ENCODE measurements around the gene UNC5C. TPM values are rescaled to one million over a fixed set of nuclear protein-coding genes. Genes with fewer than 3 reads are reported as not detected.

Gene UNC5C
- total and polyA plus RNA-seq, 2 experiments from 2014 or later = 3.5 to 16.0 TPM

DNA sequence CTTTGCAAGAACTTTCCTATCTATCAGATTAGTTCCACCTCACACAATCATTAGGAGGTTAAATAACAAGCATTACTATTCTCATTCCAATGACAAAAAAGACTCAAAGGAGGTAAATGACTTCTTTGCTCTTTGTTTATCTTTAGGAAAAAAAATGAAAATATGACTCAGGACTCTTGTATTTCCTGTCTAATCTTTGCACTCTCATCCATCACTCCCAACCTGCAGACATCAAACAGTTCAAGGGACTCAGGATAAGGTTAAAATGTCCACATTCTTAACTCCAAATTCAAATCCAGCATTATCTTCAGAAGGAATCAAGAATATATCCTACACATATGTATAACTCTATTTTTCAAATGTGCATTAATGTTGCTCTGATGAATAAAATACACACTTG lies 139.6 kb downstream of the UNC5C start:
- no peaks in the 10 kb centered on the region for H4K20me1 ChIP-seq (ENCODE audit: insufficient read depth, poor library complexity, severe bottlenecking)
- no peak overlapping the region for H3K27ac ChIP-seq
- no peaks in the 10 kb centered on the region for H3K79me2 ChIP-seq
- TF ChIP-seq EZH2 (IDR thresholded peaks at IDR 0.05; ENCODE audit: borderline replicate concordance) (no peak), EZH2phosphoT487 (IDR thresholded peaks at IDR 0.05; ENCODE audit: low read depth, severe bottlenecking, unreplicated experiment) (no peak)
- TF ChIP-seq, protein P1, sequence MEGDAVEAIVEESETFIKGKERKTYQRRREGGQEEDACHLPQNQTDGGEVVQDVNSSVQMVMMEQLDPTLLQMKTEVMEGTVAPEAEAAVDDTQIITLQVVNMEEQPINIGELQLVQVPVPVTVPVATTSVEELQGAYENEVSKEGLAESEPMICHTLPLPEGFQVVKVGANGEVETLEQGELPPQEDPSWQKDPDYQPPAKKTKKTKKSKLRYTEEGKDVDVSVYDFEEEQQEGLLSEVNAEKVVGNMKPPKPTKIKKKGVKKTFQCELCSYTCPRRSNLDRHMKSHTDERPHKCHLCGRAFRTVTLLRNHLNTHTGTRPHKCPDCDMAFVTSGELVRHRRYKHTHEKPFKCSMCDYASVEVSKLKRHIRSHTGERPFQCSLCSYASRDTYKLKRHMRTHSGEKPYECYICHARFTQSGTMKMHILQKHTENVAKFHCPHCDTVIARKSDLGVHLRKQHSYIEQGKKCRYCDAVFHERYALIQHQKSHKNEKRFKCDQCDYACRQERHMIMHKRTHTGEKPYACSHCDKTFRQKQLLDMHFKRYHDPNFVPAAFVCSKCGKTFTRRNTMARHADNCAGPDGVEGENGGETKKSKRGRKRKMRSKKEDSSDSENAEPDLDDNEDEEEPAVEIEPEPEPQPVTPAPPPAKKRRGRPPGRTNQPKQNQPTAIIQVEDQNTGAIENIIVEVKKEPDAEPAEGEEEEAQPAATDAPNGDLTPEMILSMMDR (IDR thresholded peaks at IDR 0.05; ENCODE audit: poor library complexity) = no peak
- no peaks in the 10 kb centered on the region for H3K9me3 ChIP-seq (ENCODE audit: low read depth)
- H3K9me2 ChIP-seq (replicated peaks; ENCODE audit: insufficient read depth) = no peaks in the 10 kb centered on the region
- H3K27me3 ChIP-seq = no peaks in the 10 kb centered on the region
- DNase-seq (ENCODE audit: low spot score) = no peak
- H3K4me1 ChIP-seq (ENCODE audit: insufficient read depth) = peaks cover 9% of the 10 kb centered on the region
- H2AFZ ChIP-seq = no peak overlapping the region
- no peaks in the 10 kb centered on the region for H3K36me3 ChIP-seq (replicated peaks; ENCODE audit: insufficient read depth, low read depth)
- no peak overlapping the region for H3K4me3 ChIP-seq
- H3K4me2 ChIP-seq = no peak overlapping the region

DNA sequence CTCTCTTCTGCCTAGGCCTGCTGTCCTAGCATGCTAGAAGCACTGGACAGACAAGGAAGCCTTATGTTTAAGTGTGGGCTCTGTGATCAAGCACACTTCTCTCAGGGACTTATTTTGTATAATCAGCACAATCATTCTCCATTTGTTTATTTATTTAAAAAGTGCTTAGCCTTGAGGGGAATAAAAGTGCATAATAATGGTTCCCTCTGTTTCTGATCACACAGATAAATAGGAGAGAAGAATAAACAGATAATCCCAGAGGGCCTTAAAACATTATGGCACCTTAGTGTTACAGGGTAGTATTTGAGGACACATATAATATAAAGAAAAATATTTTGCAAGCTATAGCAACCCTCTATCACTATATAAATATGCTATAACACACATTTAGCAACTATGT lies 146.5 kb downstream of the UNC5C start:
- H3K4me3 ChIP-seq = no peak overlapping the region
- no peak overlapping the region for H3K4me2 ChIP-seq
- no peak overlapping the region for H3K27ac ChIP-seq
- no peaks in the 10 kb centered on the region for H3K36me3 ChIP-seq (replicated peaks; ENCODE audit: insufficient read depth, low read depth)
- H3K4me1 ChIP-seq (ENCODE audit: insufficient read depth) = no peaks in the 10 kb centered on the region
- no peaks in the 10 kb centered on the region for H3K27me3 ChIP-seq
- no peak overlapping the region for H2AFZ ChIP-seq
- H4K20me1 ChIP-seq (ENCODE audit: insufficient read depth, poor library complexity, severe bottlenecking) = no peaks in the 10 kb centered on the region
- no peaks in the 10 kb centered on the region for H3K9me3 ChIP-seq (ENCODE audit: low read depth)
- TF ChIP-seq EZH2 (IDR thresholded peaks at IDR 0.05; ENCODE audit: borderline replicate concordance) (no peak), EZH2phosphoT487 (IDR thresholded peaks at IDR 0.05; ENCODE audit: low read depth, severe bottlenecking, unreplicated experiment) (no peak)
- TF ChIP-seq, protein P1 (IDR thresholded peaks at IDR 0.05; ENCODE audit: poor library complexity) = no peak
- no peaks in the 10 kb centered on the region for H3K9me2 ChIP-seq (replicated peaks; ENCODE audit: insufficient read depth)
- no peak for DNase-seq (ENCODE audit: low spot score)
- H3K79me2 ChIP-seq = no peaks in the 10 kb centered on the region

DNA sequence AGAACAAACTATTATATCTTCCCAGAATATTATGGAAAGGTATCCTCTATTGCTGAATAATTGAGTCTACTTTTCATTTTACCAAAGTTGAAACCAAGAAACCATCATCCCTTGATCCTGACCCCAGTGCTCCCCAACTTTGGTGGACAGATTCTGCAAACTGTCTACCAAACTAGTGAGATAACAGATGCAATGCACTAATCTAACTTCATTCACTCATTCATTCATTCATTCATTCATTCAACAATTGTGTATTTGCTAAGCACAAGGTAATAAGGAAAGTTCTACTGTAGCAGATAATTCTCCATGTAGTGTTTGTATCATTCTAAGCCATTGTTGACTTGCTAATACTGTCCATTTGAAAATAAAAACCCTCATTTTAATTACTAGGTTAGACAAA lies 150.6 kb downstream of the UNC5C start:
- H4K20me1 ChIP-seq (ENCODE audit: insufficient read depth, poor library complexity, severe bottlenecking) = peaks cover 4% of the 10 kb centered on the region
- TF ChIP-seq, protein P1 (IDR thresholded peaks at IDR 0.05; ENCODE audit: poor library complexity) = no peak
- no peak for TF ChIP-seq EZH2 (IDR thresholded peaks at IDR 0.05; ENCODE audit: borderline replicate concordance)
- no peak for TF ChIP-seq EZH2phosphoT487 (IDR thresholded peaks at IDR 0.05; ENCODE audit: low read depth, severe bottlenecking, unreplicated experiment)
- no peak for DNase-seq (ENCODE audit: low spot score)
- H3K27ac ChIP-seq = no peak overlapping the region
- H3K27me3 ChIP-seq = no peaks in the 10 kb centered on the region
- no peaks in the 10 kb centered on the region for H3K9me3 ChIP-seq (ENCODE audit: low read depth)
- no peaks in the 10 kb centered on the region for H3K9me2 ChIP-seq (replicated peaks; ENCODE audit: insufficient read depth)
- H3K4me1 ChIP-seq (ENCODE audit: insufficient read depth) = no peaks in the 10 kb centered on the region
- H3K36me3 ChIP-seq (replicated peaks; ENCODE audit: insufficient read depth, low read depth) = no peaks in the 10 kb centered on the region
- H2AFZ ChIP-seq = no peak overlapping the region
- no peaks in the 10 kb centered on the region for H3K79me2 ChIP-seq
- H3K4me3 ChIP-seq = no peak overlapping the region
- H3K4me2 ChIP-seq = no peak overlapping the region

DNA sequence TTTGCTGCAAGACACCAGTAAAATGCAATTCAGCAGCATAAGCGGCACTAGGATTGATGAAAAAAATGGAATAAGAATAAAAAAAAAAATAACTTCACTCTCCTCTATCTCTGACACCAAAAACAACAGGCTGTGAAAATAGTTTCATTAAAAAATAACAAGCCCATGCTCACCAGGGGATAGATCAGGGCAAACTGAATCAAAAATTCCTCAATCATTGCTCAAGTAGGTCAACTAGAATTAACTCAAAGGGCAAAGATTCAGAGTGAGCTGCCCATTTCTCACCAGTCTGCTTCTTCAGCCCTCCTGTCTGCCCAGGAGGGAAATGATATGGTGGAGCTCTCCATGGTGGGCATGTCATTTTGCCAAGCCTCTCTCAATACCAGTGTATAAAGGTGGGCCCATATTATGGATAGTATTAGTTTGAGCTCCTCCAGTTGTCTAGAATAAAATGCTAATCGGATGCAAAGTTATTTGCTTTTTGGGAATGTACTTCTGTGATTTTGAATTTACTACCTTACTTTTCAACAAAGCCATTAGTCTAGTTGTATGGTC lies 153.9 kb downstream of the UNC5C start:
- Histone ChIP-seq H3K27me3 (no peaks in the 10 kb centered on the region), H3K9me2 (replicated peaks; ENCODE audit: insufficient read depth) (no peaks in the 10 kb centered on the region), H3K27ac (no peak overlapping the region), H4K20me1 (ENCODE audit: insufficient read depth, poor library complexity, severe bottlenecking) (peaks cover 4% of the 10 kb centered on the region), H3K36me3 (replicated peaks; ENCODE audit: insufficient read depth, low read depth) (no peaks in the 10 kb centered on the region), H2AFZ (no peak overlapping the region), H3K4me1 (ENCODE audit: insufficient read depth) (no peaks in the 10 kb centered on the region), H3K4me2 (no peak overlapping the region), H3K9me3 (ENCODE audit: low read depth) (no peaks in the 10 kb centered on the region), H3K4me3 (no peak overlapping the region), H3K79me2 (no peaks in the 10 kb centered on the region)
- 93% methylated on average over 2 of the region's 2 CpGs for WGBS (ENCODE audit: low lambda C conversion rate, missing lambda C conversion rate)
- no peak for DNase-seq (ENCODE audit: low spot score)
- TF ChIP-seq, protein P1 (IDR thresholded peaks at IDR 0.05; ENCODE audit: poor library complexity) = no peak
- TF ChIP-seq EZH2 (IDR thresholded peaks at IDR 0.05; ENCODE audit: borderline replicate concordance) = no peak
- TF ChIP-seq EZH2phosphoT487 (IDR thresholded peaks at IDR 0.05; ENCODE audit: low read depth, severe bottlenecking, unreplicated experiment) = no peak

All from hepatocyte (in vitro differentiated cells).